H9 (cell line): ENCODE results near the gene CYBC1. TPM values are rescaled to one million over a fixed set of nuclear protein-coding genes. Genes with fewer than 3 reads are reported as not detected.

Source experiments
- DNase-seq: peaks from one replicate; pipeline ENCODE4 v3.0.0-alpha.2; 2017
- H2AFZ ChIP-seq: one replicate; pipeline ENCODE4 v1.6.1; 2013; ENCODE audit warnings: mild to moderate bottlenecking, low read length, control low read depth, moderate library complexity
- H2AK5ac ChIP-seq: 2 replicates; pipeline ENCODE4 v1.6.1; 2013; ENCODE audit warnings: low read length, control low read depth, mixed read lengths; ENCODE audit not compliant: insufficient read length
- H2BK120ac ChIP-seq: one replicate; pipeline ENCODE4 v1.6.1; 2013; ENCODE audit warnings: low read depth, mild to moderate bottlenecking, low read length, control low read depth, inconsistent platforms; ENCODE audit not compliant: poor library complexity, severe bottlenecking
- H2BK12ac ChIP-seq: 2 replicates; pipeline ENCODE4 v1.6.1; 2013; ENCODE audit warnings: low read length, control low read depth, mixed read lengths, low read depth; ENCODE audit not compliant: insufficient read length
- H2BK15ac ChIP-seq: 2 replicates; pipeline ENCODE4 v1.6.1; 2013; ENCODE audit warnings: low read depth, low read length, control low read depth
- H2BK20ac ChIP-seq: one replicate; pipeline ENCODE4 v1.6.1; 2013; ENCODE audit warnings: low read depth, mild to moderate bottlenecking, low read length, control low read depth, inconsistent platforms; ENCODE audit not compliant: poor library complexity, severe bottlenecking
- H2BK5ac ChIP-seq: 2 replicates; pipeline ENCODE4 v1.6.1; 2013; ENCODE audit warnings: low read length, control low read depth, mixed read lengths; ENCODE audit not compliant: insufficient read length
- H3K14ac ChIP-seq: 2 replicates; pipeline ENCODE4 v1.6.1; 2013; ENCODE audit warnings: low read length, control low read depth; ENCODE audit not compliant: insufficient read depth
- H3K18ac ChIP-seq: 2 replicates; pipeline ENCODE4 v1.6.1; 2013; ENCODE audit warnings: low read depth, mild to moderate bottlenecking, mixed read lengths, low read length, control low read depth; ENCODE audit not compliant: insufficient read length
- H3K23ac ChIP-seq: 2 replicates; pipeline ENCODE4 v1.6.1; 2013; ENCODE audit warnings: low read length, control low read depth, mixed read lengths, low read depth; ENCODE audit not compliant: insufficient read length
- H3K23me2 ChIP-seq: 2 replicates; pipeline ENCODE4 v1.6.1; 2013; ENCODE audit warnings: low read depth, mild to moderate bottlenecking, mixed read lengths, low read length, control low read depth; ENCODE audit not compliant: insufficient read length, poor library complexity, severe bottlenecking
- H3K27ac ChIP-seq: 2 replicates; pipeline ENCODE4 v1.5.1; 2013; ENCODE audit warnings: low read length, control low read depth, mixed read lengths, low read depth; ENCODE audit not compliant: insufficient read length
- H3K27me3 ChIP-seq: 2 replicates; pipeline ENCODE4 v1.6.1; 2013; ENCODE audit warnings: low read length, control low read depth, inconsistent platforms; ENCODE audit not compliant: insufficient read depth
- H3K4ac ChIP-seq: 2 replicates; pipeline ENCODE4 v1.6.1; 2013; ENCODE audit warnings: low read depth, mild to moderate bottlenecking, control low read depth, inconsistent platforms, low read length, moderate library complexity
- H3K4me1 ChIP-seq: 2 replicates; pipeline ENCODE4 v1.6.1; 2013; ENCODE audit warnings: low read length, control low read depth, inconsistent platforms; ENCODE audit not compliant: insufficient read depth
- H3K4me2 ChIP-seq: 2 replicates; pipeline ENCODE4 v1.6.1; 2013; ENCODE audit warnings: low read length, control low read depth, mixed read lengths; ENCODE audit not compliant: insufficient read length, insufficient read depth
- H3K56ac ChIP-seq: 2 replicates; pipeline ENCODE4 v1.6.1; 2013; ENCODE audit warnings: low read depth, mild to moderate bottlenecking, mixed read lengths, low read length, control low read depth; ENCODE audit not compliant: insufficient read length
- H3K79me1 ChIP-seq: 2 replicates; pipeline ENCODE4 v1.6.1; 2013; ENCODE audit warnings: low read depth, mild to moderate bottlenecking, moderate library complexity, low read length, control low read depth, inconsistent platforms; ENCODE audit not compliant: insufficient read depth, poor library complexity, severe bottlenecking
- H3K79me2 ChIP-seq: 2 replicates; pipeline ENCODE4 v1.6.1; 2013; ENCODE audit warnings: low read length, control low read depth, inconsistent platforms; ENCODE audit not compliant: insufficient read depth
- H3K9ac ChIP-seq: 2 replicates; pipeline ENCODE4 v1.6.1; 2013; ENCODE audit warnings: low read length, control low read depth, mixed read lengths; ENCODE audit not compliant: insufficient read length; ENCODE audit errors: extremely low read depth
- H3K9me3 ChIP-seq: one replicate; pipeline ENCODE4 v1.6.1; 2013; ENCODE audit warnings: low read depth, low read length, inconsistent platforms; ENCODE audit not compliant: control insufficient read depth
- H3T11ph ChIP-seq: one replicate; pipeline ENCODE4 v1.6.1; 2013; ENCODE audit warnings: mild to moderate bottlenecking, low read length, control low read depth, inconsistent platforms
- H4K20me1 ChIP-seq: one replicate; pipeline ENCODE4 v1.6.1; 2013; ENCODE audit not compliant: control insufficient read depth, insufficient read length, insufficient read depth
- H4K5ac ChIP-seq: 2 replicates; pipeline ENCODE4 v1.6.1; 2013; ENCODE audit warnings: low read depth, mild to moderate bottlenecking, mixed read lengths, low read length, control low read depth; ENCODE audit not compliant: insufficient read length
- H4K8ac ChIP-seq: replicated peaks from 2 replicates; pipeline ENCODE4 v1.6.1; 2013; ENCODE audit warnings: low read length, control low read depth, mixed read lengths, low read depth; ENCODE audit not compliant: insufficient read length
- H4K91ac ChIP-seq: 2 replicates; pipeline ENCODE4 v1.6.1; 2013; ENCODE audit warnings: low read depth, mild to moderate bottlenecking, moderate library complexity, mixed read lengths, low read length, control low read depth; ENCODE audit not compliant: insufficient read length
- H3K27ac Mint-ChIP-seq, 3 experiments: 2 replicates in 2 of 3; 3 replicates in 1 of 3; pipeline ENCODE4 v1.8.0; 2020 to 2021; ENCODE audit warnings: mixed read lengths in 3 of 3, mild to moderate bottlenecking in 1 of 3, moderate library complexity in 1 of 3
- H3K27me3 Mint-ChIP-seq: 2 replicates; pipeline ENCODE4 v1.8.0; 2021; ENCODE audit warnings: low read depth, mild to moderate bottlenecking, moderate library complexity, mixed read lengths
- H3K36me3 Mint-ChIP-seq, 3 experiments: 2 replicates in 2 of 3; 3 replicates in 1 of 3; pipeline ENCODE4 v1.8.0; 2020 to 2021; ENCODE audit warnings: low read depth in 3 of 3, mixed read lengths in 3 of 3; ENCODE audit not compliant: insufficient read depth in 1 of 3
- H3K4me1 Mint-ChIP-seq, 2 experiments: 2 replicates each; pipeline ENCODE4 v1.8.0; 2020; ENCODE audit warnings: mixed read lengths in 2 of 2
- H3K4me3 Mint-ChIP-seq, 2 experiments: 2 replicates in 1 of 2; 3 replicates in 1 of 2; pipeline ENCODE4 v1.8.0; 2020 to 2021; ENCODE audit warnings: mild to moderate bottlenecking in 2 of 2, mixed read lengths in 2 of 2, moderate library complexity in 1 of 2
- H3K9me3 Mint-ChIP-seq, 2 experiments: 2 replicates in 1 of 2; 3 replicates in 1 of 2; pipeline ENCODE4 v1.8.0; 2020; ENCODE audit warnings: mild to moderate bottlenecking in 2 of 2, mixed read lengths in 2 of 2, moderate library complexity in 1 of 2
- WGBS: extraction: QIAGEN DNeasy Blood & Tissue Kit; methylation state at CpG from one replicate; pipeline ENCODE4 v1.1.7; 2013; ENCODE audit warnings: missing lambda C conversion rate, low lambda C conversion rate, mixed read lengths; ENCODE audit not compliant: insufficient read length; ENCODE audit errors: extremely low coverage; 5-methylcytosine and 5-hydroxymethylcytosine counted together
- total RNA-seq: library from RNA; stranded (reverse); gene quantifications from 2 replicates; pipeline ENCODE4 v1.2.1, GENCODE V29; 2021
- TF ChIP-seq, protein P1 (sequence below): fragments of 200-600 bp; sonication (generic); conservative IDR thresholded peaks from 3 replicates; pipeline ENCODE4 v1.8.0; 2021; ENCODE audit warnings: antibody characterized with exemption, mild to moderate bottlenecking

The CYBC1 gene
- total RNA-seq, 1 experiment from 2014 or later = 81.7 TPM

DNA sequence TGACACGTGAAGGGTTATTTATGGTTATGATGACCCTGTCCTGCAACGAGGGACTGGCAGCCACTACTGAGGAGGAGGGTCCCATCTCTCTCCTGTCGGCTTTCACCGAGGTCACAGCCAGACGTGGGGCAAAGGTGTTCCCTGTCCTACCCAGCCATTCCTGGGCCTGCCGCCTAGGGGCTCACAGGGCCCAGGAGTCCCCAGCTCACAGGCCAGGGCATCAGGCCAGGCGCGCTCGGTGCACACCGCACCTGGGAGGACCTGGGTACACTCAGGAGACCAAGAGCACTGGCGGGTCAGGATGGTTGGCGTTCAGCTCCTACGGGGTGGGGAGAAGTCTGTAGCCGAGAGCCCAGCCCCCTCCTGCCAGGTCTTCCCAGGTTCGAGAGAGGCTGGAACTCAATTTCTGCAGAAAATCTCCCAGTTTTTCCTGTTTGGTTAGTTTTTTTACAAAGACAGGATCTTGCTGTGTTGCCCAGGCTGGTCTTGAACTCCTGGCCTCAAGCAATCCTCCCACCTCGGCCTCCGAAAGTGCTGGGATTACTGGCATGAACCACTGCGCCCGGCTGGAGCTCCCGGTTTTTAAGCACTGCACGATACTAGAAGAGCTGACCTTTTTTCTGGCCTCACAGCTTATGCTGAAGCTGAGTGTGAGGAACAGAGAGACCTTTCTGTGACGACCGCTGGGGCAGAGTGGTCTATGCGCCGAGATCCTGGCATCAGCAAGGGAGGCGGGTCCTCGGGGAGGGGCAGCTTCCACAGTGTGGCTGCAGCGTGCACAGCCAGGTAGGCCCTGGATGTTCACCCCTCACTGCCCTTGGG is 7.7 kb downstream of the CYBC1 start:
- H2BK20ac ChIP-seq = no peak overlapping the region
- no peak overlapping the region for H2AFZ ChIP-seq
- H2BK12ac ChIP-seq = no peak overlapping the region
- H4K20me1 ChIP-seq = no peaks in the 10 kb centered on the region
- H3K18ac ChIP-seq = no peak overlapping the region
- Mint-ChIP-seq H3K36me3 (peaks cover 4 to 25% (median 22%) of the 10 kb centered on the region in 3 experiments; a peak in 6 of 7 replicates), H3K27me3 (no peaks in the 10 kb centered on the region; the same call in 1 of the 2 replicates), H3K27ac (peak overlapping the region in 2 of 3 experiments; percentile 31 to 86; a peak in 2 of 7 replicates), H3K4me1 (peaks cover 7 to 25% of the 10 kb centered on the region in 2 experiments), H3K9me3 (no peaks in the 10 kb centered on the region; a peak in 1 of 5 replicates), H3K4me3 (no peak overlapping the region)
- no peak overlapping the region for H2BK120ac ChIP-seq
- no peak overlapping the region for H3K56ac ChIP-seq
- no peak overlapping the region for H3K4me2 ChIP-seq
- WGBS = no CpG with 5 or more reads among the region's 28 CpGs
- TF ChIP-seq, protein P1, sequence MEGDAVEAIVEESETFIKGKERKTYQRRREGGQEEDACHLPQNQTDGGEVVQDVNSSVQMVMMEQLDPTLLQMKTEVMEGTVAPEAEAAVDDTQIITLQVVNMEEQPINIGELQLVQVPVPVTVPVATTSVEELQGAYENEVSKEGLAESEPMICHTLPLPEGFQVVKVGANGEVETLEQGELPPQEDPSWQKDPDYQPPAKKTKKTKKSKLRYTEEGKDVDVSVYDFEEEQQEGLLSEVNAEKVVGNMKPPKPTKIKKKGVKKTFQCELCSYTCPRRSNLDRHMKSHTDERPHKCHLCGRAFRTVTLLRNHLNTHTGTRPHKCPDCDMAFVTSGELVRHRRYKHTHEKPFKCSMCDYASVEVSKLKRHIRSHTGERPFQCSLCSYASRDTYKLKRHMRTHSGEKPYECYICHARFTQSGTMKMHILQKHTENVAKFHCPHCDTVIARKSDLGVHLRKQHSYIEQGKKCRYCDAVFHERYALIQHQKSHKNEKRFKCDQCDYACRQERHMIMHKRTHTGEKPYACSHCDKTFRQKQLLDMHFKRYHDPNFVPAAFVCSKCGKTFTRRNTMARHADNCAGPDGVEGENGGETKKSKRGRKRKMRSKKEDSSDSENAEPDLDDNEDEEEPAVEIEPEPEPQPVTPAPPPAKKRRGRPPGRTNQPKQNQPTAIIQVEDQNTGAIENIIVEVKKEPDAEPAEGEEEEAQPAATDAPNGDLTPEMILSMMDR = no peak
- no peak overlapping the region for H4K91ac ChIP-seq
- DNase-seq = peak; percentile 25
- no peak overlapping the region for H3K27ac ChIP-seq
- no peak overlapping the region for H4K8ac ChIP-seq
- H3K4me1 ChIP-seq = no peaks in the 10 kb centered on the region; the same call in 1 of the 2 replicates
- no peak overlapping the region for H2AK5ac ChIP-seq
- no peak overlapping the region for H2BK5ac ChIP-seq
- H3K79me2 ChIP-seq = no peaks in the 10 kb centered on the region
- no peaks in the 10 kb centered on the region for H3K27me3 ChIP-seq
- H3T11ph ChIP-seq = no peak overlapping the region
- no peak overlapping the region for H2BK15ac ChIP-seq
- H3K9me3 ChIP-seq = no peaks in the 10 kb centered on the region
- H3K9ac ChIP-seq = no peak overlapping the region
- H3K23ac ChIP-seq = no peak overlapping the region
- H4K5ac ChIP-seq = no peak overlapping the region
- H3K23me2 ChIP-seq = no peaks in the 10 kb centered on the region
- no peaks in the 10 kb centered on the region for H3K79me1 ChIP-seq
- H3K4ac ChIP-seq = no peak overlapping the region
- H3K14ac ChIP-seq = no peak overlapping the region
